ENCODE results near the gene LDLRAD3.

DNA sequence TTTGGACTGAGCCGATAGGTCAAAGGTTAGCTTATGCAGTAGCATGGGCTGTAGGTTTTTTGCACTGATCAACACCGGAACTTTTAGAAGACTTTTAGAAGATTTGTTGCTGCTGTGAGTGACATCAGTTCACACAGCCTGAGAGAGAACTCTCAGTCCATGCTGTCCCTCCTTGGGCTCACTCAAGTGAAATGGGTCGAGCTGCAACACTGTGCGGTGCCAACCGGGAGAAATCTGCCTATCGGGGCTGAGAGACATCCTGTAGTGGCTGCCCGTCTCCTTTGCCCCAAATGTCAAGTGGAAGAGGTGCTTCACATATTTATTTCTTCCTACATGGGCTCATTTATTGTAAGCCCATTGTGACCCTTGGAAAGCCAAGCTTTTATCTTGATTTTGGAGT, 170.2 kb downstream of the LDLRAD3 start:
- TF ChIP-seq, protein P1, sequence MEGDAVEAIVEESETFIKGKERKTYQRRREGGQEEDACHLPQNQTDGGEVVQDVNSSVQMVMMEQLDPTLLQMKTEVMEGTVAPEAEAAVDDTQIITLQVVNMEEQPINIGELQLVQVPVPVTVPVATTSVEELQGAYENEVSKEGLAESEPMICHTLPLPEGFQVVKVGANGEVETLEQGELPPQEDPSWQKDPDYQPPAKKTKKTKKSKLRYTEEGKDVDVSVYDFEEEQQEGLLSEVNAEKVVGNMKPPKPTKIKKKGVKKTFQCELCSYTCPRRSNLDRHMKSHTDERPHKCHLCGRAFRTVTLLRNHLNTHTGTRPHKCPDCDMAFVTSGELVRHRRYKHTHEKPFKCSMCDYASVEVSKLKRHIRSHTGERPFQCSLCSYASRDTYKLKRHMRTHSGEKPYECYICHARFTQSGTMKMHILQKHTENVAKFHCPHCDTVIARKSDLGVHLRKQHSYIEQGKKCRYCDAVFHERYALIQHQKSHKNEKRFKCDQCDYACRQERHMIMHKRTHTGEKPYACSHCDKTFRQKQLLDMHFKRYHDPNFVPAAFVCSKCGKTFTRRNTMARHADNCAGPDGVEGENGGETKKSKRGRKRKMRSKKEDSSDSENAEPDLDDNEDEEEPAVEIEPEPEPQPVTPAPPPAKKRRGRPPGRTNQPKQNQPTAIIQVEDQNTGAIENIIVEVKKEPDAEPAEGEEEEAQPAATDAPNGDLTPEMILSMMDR (conservative IDR thresholded peaks at IDR 0.05; ENCODE audit: low read depth, low read length): no peak
- TF ChIP-seq EZH2 (IDR thresholded peaks at IDR 0.05; ENCODE audit: low read length, unreplicated experiment): no peak
- TF ChIP-seq EZH2phosphoT487 (IDR thresholded peaks at IDR 0.05; ENCODE audit: borderline replicate concordance, low read length): no peak

Data from PC-3 (cell line).